ENCODE measurements around the gene FAM228A. TPM values are rescaled to one million over a fixed set of nuclear protein-coding genes. Genes with fewer than 3 reads are reported as not detected.
A peak's percentile ranks its signal among the peaks of the same experiment; 100 is the strongest.

The FAM228A gene
- total and polyA plus RNA-seq, 2 experiments from 2014 or later = 0.11 to 0.35 TPM

DNA sequence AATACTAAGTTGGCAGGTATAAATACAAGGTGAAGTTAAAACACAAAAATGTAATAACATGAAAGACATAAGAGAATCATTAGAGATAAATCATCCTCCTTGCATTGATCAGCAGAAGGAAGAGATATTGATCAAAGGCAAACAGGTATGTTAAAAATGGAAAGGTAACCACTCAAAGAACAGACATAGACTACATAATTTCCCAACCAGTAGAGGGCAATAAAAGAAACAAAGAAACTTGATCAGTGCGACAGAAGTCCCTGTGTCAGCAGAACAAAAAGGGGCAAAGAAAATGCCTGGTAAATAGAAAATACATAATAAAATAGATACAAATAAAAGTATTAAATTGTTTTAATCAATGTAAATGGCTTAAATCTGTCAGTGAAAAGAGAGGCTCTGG, 53.6 kb downstream of the FAM228A start:
- H3K79me2 ChIP-seq (replicated peaks; ENCODE audit: insufficient read depth) = no peaks in the 10 kb centered on the region
- no peak overlapping the region for H3K4me3 ChIP-seq
- H3F3A ChIP-seq (replicated peaks; ENCODE audit: low read depth) = no peaks in the 10 kb centered on the region
- Mint-ChIP-seq H3K4me1 (no peaks in the 10 kb centered on the region; the same call in 2 of the 3 replicates), H3K27ac (no peak overlapping the region), H3K4me3 (no peak overlapping the region), H3K27me3 (ENCODE audit: insufficient read depth, low read depth, poor library complexity) (peaks cover 4% of the 10 kb centered on the region), H3K36me3 (ENCODE audit: low read depth) (no peaks in the 10 kb centered on the region), H3K9me3 (no peaks in the 10 kb centered on the region)
- H2AFZ ChIP-seq = no peak overlapping the region
- H4K20me1 ChIP-seq (replicated peaks; ENCODE audit: insufficient read depth) = no peaks in the 10 kb centered on the region
- ATAC-seq = peak; percentile 39; the same call in 1 of the 3 replicates
- H3K36me3 ChIP-seq (ENCODE audit: insufficient read depth) = no peaks in the 10 kb centered on the region
- no peak overlapping the region for H3K4me2 ChIP-seq
- H3K27me3 ChIP-seq (ENCODE audit: insufficient read depth) = no peaks in the 10 kb centered on the region
- peak; percentile 45 for DNase-seq (ENCODE audit: low spot score)
- no peak overlapping the region for H3K27ac ChIP-seq (ENCODE audit: low read depth)
- no peaks in the 10 kb centered on the region for H3K4me1 ChIP-seq (ENCODE audit: insufficient read depth)
- TF ChIP-seq, protein P1, sequence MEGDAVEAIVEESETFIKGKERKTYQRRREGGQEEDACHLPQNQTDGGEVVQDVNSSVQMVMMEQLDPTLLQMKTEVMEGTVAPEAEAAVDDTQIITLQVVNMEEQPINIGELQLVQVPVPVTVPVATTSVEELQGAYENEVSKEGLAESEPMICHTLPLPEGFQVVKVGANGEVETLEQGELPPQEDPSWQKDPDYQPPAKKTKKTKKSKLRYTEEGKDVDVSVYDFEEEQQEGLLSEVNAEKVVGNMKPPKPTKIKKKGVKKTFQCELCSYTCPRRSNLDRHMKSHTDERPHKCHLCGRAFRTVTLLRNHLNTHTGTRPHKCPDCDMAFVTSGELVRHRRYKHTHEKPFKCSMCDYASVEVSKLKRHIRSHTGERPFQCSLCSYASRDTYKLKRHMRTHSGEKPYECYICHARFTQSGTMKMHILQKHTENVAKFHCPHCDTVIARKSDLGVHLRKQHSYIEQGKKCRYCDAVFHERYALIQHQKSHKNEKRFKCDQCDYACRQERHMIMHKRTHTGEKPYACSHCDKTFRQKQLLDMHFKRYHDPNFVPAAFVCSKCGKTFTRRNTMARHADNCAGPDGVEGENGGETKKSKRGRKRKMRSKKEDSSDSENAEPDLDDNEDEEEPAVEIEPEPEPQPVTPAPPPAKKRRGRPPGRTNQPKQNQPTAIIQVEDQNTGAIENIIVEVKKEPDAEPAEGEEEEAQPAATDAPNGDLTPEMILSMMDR (conservative IDR thresholded peaks at IDR 0.05; ENCODE audit: low read depth in 2 of 2) = peak; percentile 51 to 54
- no peak for TF ChIP-seq REST (IDR thresholded peaks at IDR 0.05; ENCODE audit: unreplicated experiment)
- no peaks in the 10 kb centered on the region for H3K9me2 ChIP-seq (ENCODE audit: insufficient read depth)

DNA sequence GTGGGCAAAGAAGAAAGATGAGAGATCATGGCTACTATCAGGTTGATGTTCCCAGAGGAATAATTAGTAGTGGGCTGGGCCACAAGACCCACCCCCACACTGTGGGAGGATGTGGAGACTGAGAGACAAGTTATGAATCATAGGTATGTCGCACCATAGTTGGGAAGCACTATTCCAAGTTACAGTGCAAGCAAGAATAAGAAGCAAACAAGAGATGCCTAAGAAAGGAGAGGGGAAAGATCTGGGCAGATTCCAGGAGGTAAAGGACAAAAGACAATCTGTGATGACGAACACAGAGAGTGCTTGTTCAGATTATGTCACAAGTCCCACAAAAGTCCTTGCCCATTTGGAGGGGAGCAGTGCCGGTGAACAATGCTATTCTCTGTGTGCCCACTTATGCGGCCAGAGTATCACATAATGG, 56.6 kb downstream of the FAM228A start:
- Mint-ChIP-seq H3K9me3 (no peaks in the 10 kb centered on the region), H3K27me3 (ENCODE audit: insufficient read depth, low read depth, poor library complexity) (peaks cover 2% of the 10 kb centered on the region), H3K36me3 (ENCODE audit: low read depth) (no peaks in the 10 kb centered on the region), H3K4me1 (no peaks in the 10 kb centered on the region), H3K4me3 (no peak overlapping the region), H3K27ac (no peak overlapping the region)
- Histone ChIP-seq H3K79me2 (replicated peaks; ENCODE audit: insufficient read depth) (no peaks in the 10 kb centered on the region), H4K20me1 (replicated peaks; ENCODE audit: insufficient read depth) (no peaks in the 10 kb centered on the region), H3K27ac (ENCODE audit: low read depth) (no peak overlapping the region), H3K36me3 (ENCODE audit: insufficient read depth) (no peaks in the 10 kb centered on the region), H2AFZ (no peak overlapping the region), H3K4me3 (no peak overlapping the region), H3F3A (replicated peaks; ENCODE audit: low read depth) (no peaks in the 10 kb centered on the region), H3K4me1 (ENCODE audit: insufficient read depth) (no peaks in the 10 kb centered on the region), H3K4me2 (no peak overlapping the region), H3K27me3 (ENCODE audit: insufficient read depth) (no peaks in the 10 kb centered on the region), H3K9me2 (ENCODE audit: insufficient read depth) (no peaks in the 10 kb centered on the region)
- ATAC-seq (no peak), DNase-seq (ENCODE audit: low spot score) (no peak)
- no peak for TF ChIP-seq JUNB (IDR thresholded peaks at IDR 0.05; ENCODE audit: unreplicated experiment)
- no peak for TF ChIP-seq STAT1 (IDR thresholded peaks at IDR 0.05; ENCODE audit: unreplicated experiment)
- no peak for TF ChIP-seq POLR2AphosphoS5 (IDR thresholded peaks at IDR 0.05; ENCODE audit: low read depth)
- TF ChIP-seq EZH2phosphoT487 (IDR thresholded peaks at IDR 0.05; ENCODE audit: unreplicated experiment) = no peak
- TF ChIP-seq REST (IDR thresholded peaks at IDR 0.05; ENCODE audit: unreplicated experiment) = no peak
- no peak for TF ChIP-seq ZNF331 (CRISPR knock-in tag; IDR thresholded peaks at IDR 0.05; ENCODE audit: low read depth)
- no peak for TF ChIP-seq CREB1 (CRISPR knock-in tag; IDR thresholded peaks at IDR 0.05; ENCODE audit: low read depth)
- TF ChIP-seq NANOG (IDR thresholded peaks at IDR 0.05; ENCODE audit: borderline replicate concordance) = no peak
- no peak for TF ChIP-seq ZNF114 (CRISPR knock-in tag; IDR thresholded peaks at IDR 0.05)
- TF ChIP-seq, protein P1 (conservative IDR thresholded peaks at IDR 0.05; ENCODE audit: low read depth in 2 of 2) = no peak
